ENCODE measurements around the gene LFNG. TPM values are rescaled to one million over a fixed set of nuclear protein-coding genes. Genes with fewer than 3 reads are reported as not detected.

LFNG gene
- total RNA-seq, 1 experiment from 2014 or later, result 38.1 TPM

GRCh38 chr7:2476776-2477446 is 42.7 kb upstream of the LFNG start:
- POLR2A ChIA-PET, result no interaction called here
- H3K27ac ChIP-seq (ENCODE audit: low read length), result no peak overlapping the region
- DNase-seq (ENCODE audit: low read depth, low spot score) (no peak), ATAC-seq (no peak; the same call in 1 of the 2 replicates)
- no peaks in the 10 kb centered on the region for H3K27me3 ChIP-seq (ENCODE audit: control insufficient read depth, insufficient read depth, low read length)
- BruUV-seq (replicated peaks), result no TSS peak
- peaks cover 18% of the 10 kb centered on the region for H3K4me1 ChIP-seq (ENCODE audit: control insufficient read depth, insufficient read depth, low read length)
- H3K9me3 ChIP-seq (ENCODE audit: control insufficient read depth, insufficient read depth, low read depth, low read length), result no peaks in the 10 kb centered on the region
- intact Hi-C loops (cut with micrococcal nuclease; ENCODE audit: unreplicated experiment), result loop anchor here (5.0 kb wide), 1 partner anchor 45 kb away; no protein-coding TSS in a partner anchor
- in situ Hi-C loops (cut with HindIII; ENCODE audit: low pct_unique_long_range_greater_than_20kb, low sequenced_read_pairs), result no loop called here
- no peak overlapping the region for H3K4me3 ChIP-seq (ENCODE audit: low read depth in 2 of 2, low read length in 2 of 2)
- TF ChIP-seq SIN3A (IDR thresholded peaks at IDR 0.05; ENCODE audit: borderline replicate concordance, insufficient read depth, low read depth, low read length) (no peak), CTCF (IDR thresholded peaks at IDR 0.05) (no peak), POLR2AphosphoS5 (IDR thresholded peaks at IDR 0.05; ENCODE audit: low read depth, low read length) (no peak), TCF7L2 (IDR thresholded peaks at IDR 0.05; ENCODE audit: low read depth, low read length) (no peak)
- TF ChIP-seq, protein P1, sequence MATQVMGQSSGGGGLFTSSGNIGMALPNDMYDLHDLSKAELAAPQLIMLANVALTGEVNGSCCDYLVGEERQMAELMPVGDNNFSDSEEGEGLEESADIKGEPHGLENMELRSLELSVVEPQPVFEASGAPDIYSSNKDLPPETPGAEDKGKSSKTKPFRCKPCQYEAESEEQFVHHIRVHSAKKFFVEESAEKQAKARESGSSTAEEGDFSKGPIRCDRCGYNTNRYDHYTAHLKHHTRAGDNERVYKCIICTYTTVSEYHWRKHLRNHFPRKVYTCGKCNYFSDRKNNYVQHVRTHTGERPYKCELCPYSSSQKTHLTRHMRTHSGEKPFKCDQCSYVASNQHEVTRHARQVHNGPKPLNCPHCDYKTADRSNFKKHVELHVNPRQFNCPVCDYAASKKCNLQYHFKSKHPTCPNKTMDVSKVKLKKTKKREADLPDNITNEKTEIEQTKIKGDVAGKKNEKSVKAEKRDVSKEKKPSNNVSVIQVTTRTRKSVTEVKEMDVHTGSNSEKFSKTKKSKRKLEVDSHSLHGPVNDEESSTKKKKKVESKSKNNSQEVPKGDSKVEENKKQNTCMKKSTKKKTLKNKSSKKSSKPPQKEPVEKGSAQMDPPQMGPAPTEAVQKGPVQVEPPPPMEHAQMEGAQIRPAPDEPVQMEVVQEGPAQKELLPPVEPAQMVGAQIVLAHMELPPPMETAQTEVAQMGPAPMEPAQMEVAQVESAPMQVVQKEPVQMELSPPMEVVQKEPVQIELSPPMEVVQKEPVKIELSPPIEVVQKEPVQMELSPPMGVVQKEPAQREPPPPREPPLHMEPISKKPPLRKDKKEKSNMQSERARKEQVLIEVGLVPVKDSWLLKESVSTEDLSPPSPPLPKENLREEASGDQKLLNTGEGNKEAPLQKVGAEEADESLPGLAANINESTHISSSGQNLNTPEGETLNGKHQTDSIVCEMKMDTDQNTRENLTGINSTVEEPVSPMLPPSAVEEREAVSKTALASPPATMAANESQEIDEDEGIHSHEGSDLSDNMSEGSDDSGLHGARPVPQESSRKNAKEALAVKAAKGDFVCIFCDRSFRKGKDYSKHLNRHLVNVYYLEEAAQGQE (IDR thresholded peaks at IDR 0.05; ENCODE audit: insufficient read depth in 1 of 2, low read depth in 2 of 2, low read length in 1 of 2), result no peak
- CTCF ChIA-PET, result no interaction called here
- H3K36me3 ChIP-seq (ENCODE audit: control insufficient read depth, insufficient read depth, low read length), result no peaks in the 10 kb centered on the region

DNA sequence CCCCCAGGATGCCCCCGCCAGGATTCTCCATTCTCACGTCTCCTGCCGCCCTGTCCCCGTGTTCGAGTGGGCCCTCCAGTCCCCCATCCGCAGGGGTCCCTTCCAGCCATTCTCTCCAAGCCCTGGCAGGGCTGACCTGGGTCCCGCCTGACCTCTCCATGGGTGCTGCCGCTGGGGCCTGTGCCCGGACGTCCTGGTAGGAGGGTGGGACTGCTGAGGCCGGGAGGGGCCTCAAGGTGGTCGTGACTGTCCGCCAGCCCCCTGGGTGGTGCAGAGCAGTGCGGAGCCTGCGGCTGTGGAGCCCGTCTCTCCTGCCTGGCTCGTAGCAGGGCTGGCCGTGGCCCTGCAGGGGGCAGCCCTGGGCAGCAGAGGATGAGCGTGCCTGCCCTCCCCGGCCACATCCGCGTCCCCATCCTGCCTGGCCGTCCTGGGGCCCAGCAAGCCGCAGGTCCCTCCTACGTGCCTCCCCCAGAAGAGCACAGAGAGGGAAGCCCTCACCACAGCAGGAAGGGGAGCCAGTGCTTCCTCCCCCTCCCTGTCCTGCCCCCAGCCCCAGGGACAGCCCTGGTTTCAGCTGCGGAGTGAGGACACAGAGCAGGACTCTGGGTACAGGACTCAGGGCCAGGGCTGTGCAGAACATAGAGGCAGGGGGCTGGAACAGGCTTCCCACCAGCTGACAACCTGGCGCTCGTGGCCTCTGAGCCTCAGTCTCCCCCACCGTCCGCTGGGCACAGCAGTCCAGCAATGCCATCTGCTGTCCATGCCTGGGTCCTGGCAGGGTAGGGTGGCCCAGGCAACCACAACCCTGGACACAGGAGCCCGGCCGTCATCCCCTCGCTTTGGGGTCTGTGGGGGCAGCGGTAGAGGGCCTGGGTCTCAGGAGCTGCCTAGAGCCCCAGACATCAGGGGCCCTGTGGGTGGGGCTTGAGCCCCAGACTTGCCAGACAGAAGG is 41.9 kb upstream of the LFNG start:
- DNase-seq (ENCODE audit: low read depth, low spot score) (no peak), ATAC-seq (peak; percentile 92)
- Histone ChIP-seq H3K36me3 (ENCODE audit: control insufficient read depth, insufficient read depth, low read length) (no peaks in the 10 kb centered on the region), H3K27me3 (ENCODE audit: control insufficient read depth, insufficient read depth, low read length) (no peaks in the 10 kb centered on the region), H3K27ac (ENCODE audit: low read length) (peak overlapping the region; percentile 66; the same call in 1 of the 2 replicates), H3K9me3 (ENCODE audit: control insufficient read depth, insufficient read depth, low read depth, low read length) (peaks cover under 1% of the 10 kb centered on the region; the same call in 1 of the 2 replicates), H3K4me1 (ENCODE audit: control insufficient read depth, insufficient read depth, low read length) (peaks cover 18% of the 10 kb centered on the region), H3K4me3 (ENCODE audit: low read depth in 2 of 2, low read length in 2 of 2) (no peak overlapping the region)
- ChIA-PET CTCF (interaction anchor here (0.6 kb wide), 1 partner anchor 119 kb away, joined by 3 read pairs; no protein-coding TSS in a partner anchor), POLR2A (interaction anchor here (0.7 kb wide), 1 partner anchor 161 kb away, joined by 3 read pairs; no protein-coding TSS in a partner anchor)
- no TSS peak for BruUV-seq (replicated peaks)
- TF ChIP-seq CTCF (IDR thresholded peaks at IDR 0.05) (peak; percentile 99), SIN3A (IDR thresholded peaks at IDR 0.05; ENCODE audit: borderline replicate concordance, insufficient read depth, low read depth, low read length) (no peak), POLR2AphosphoS5 (IDR thresholded peaks at IDR 0.05; ENCODE audit: low read depth, low read length) (no peak; the same call in 1 of the 2 replicates)
- TF ChIP-seq, protein P1 (IDR thresholded peaks at IDR 0.05; ENCODE audit: insufficient read depth in 1 of 2, low read depth in 2 of 2, low read length in 1 of 2), result no peak
- intact Hi-C loops (cut with micrococcal nuclease; ENCODE audit: unreplicated experiment), result loop anchor here (5.0 kb wide), 1 partner anchor 45 kb away; no protein-coding TSS in a partner anchor
- in situ Hi-C loops (cut with HindIII; ENCODE audit: low pct_unique_long_range_greater_than_20kb, low sequenced_read_pairs), result no loop called here
